Body of pancreas (tissue), 4 donors: ENCODE results near the gene ATP1A4.

Source experiments
- CTCF ChIP-seq, 7 experiments: fragments of 450-650 bp in 4 of 7; fragments of 200-600 bp in 3 of 7; sonication (generic) in 3 of 7; IDR thresholded peaks; one replicate each; pipeline ENCODE4 v1.5.1; 2016 to 2019; ENCODE audit warnings: antibody characterized with exemption in 7 of 7
- POLR2A ChIP-seq, 3 donors: fragments of 450-650 bp; IDR thresholded peaks; one replicate each; pipeline ENCODE4 v1.6.1; 2016; ENCODE audit warnings: antibody characterized with exemption in 3 of 3, mild to moderate bottlenecking in 2 of 3

- TF ChIP-seq CTCF (IDR thresholded peaks at IDR 0.05) (no peak), POLR2A (IDR thresholded peaks at IDR 0.05) (no peak)
Observed at GRCh38 chr1:160139840-160140239, 11.6 kb upstream of the ATP1A4 start.
